SH-SY5Y (cell line): ENCODE results near the gene TLE3.

ENCODE experiments used
- GATA2 ChIP-seq: IDR thresholded peaks from 2 replicates; pipeline ENCODE4 v1.6.1; 2011; ENCODE audit warnings: mild to moderate bottlenecking, low read depth, low read length
- GATA3 ChIP-seq: IDR thresholded peaks from 2 replicates; pipeline ENCODE4 v1.6.1; 2011; ENCODE audit warnings: low read depth, mild to moderate bottlenecking, low read length, moderate library complexity

- no peak for TF ChIP-seq GATA3
- TF ChIP-seq GATA2, result no peak
These were observed 44.8 kb upstream of the TLE3 start for GRCh38 chr15:70142322-70143191.
